Mucosa of rectum (tissue), 2 donors: ENCODE results near the gene MAPKBP1.
"Not testable (repeated sequence)": the region's sequence is repeated elsewhere in the genome, so short reads cannot be mapped to it uniquely, and the experiment has no call there.

Experiments
- H3K27ac ChIP-seq, 2 donors: one replicate each; pipeline ENCODE4 v1.7.0; 2013; ENCODE audit warnings: inconsistent platforms in 2 of 2, low read depth in 2 of 2, low read length in 2 of 2
- H3K27me3 ChIP-seq, 2 donors: one replicate each; pipeline ENCODE4 v1.7.0; 2013; ENCODE audit warnings: low read length in 2 of 2; ENCODE audit not compliant: control insufficient read depth in 2 of 2, insufficient read depth in 2 of 2
- H3K36me3 ChIP-seq, 2 donors: one replicate each; pipeline ENCODE4 v1.7.0; 2013; ENCODE audit warnings: low read length in 2 of 2; ENCODE audit not compliant: control insufficient read depth in 2 of 2, insufficient read depth in 2 of 2
- H3K4me1 ChIP-seq, 2 donors: one replicate each; pipeline ENCODE4 v1.7.0; 2013; ENCODE audit warnings: low read length in 2 of 2, mild to moderate bottlenecking in 1 of 2; ENCODE audit not compliant: control insufficient read depth in 2 of 2, insufficient read depth in 2 of 2
- H3K4me3 ChIP-seq, 2 donors: one replicate each; pipeline ENCODE4 v1.7.0; 2013; ENCODE audit warnings: low read length in 2 of 2
- H3K9ac ChIP-seq, 2 donors: one replicate each; pipeline ENCODE4 v1.7.0; 2013; ENCODE audit warnings: low read length in 2 of 2, low read depth in 1 of 2, mild to moderate bottlenecking in 1 of 2
- H3K9me3 ChIP-seq, 2 donors: one replicate each; pipeline ENCODE4 v1.7.0; 2013; ENCODE audit warnings: low read length in 2 of 2; ENCODE audit not compliant: control insufficient read depth in 2 of 2
- donor health status: healthy.
- donor health status: Normal muscosa, but diverticular disease.

The MAPKBP1 gene

GRCh38 chr15:41774062-41774881, at the start of gene MAPKBP1:
MAPKBP1 (plus strand) TSS chr15:41774484; CDS start chr15:41775276, 792 bp downstream.
- Histone ChIP-seq H3K27ac (peak within 1 kb of the TSS; percentile 86 to 92), H3K4me3 (peak within 1 kb of the TSS; percentile 85 to 87), H3K36me3 (no peaks in the 10 kb centered on the region), H3K9me3 (no peaks in the 10 kb centered on the region), H3K27me3 (no peaks in the 10 kb centered on the region), H3K9ac (peak within 1 kb of the TSS; percentile 79 to 92), H3K4me1 (peaks cover 17 to 19% of the 10 kb centered on the region in 2 donors)

DNA sequence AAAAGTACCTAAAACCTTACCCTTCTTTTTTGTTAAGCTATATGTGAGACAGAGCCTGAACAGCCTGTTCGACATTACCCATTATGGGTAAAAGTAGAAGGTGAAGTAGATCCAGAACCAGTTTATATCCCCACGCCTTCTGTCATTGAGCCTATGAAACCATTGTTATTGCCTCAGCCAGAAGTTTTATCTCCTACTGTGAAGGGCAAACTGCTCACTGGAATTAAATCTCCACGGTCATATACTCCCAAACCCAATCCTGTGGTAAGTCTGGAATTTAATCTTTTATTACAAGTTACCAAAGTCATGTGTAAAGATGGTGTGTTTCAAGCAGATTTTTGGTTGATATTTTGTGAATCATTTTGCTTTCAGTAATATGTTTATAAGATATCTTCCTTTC, 47.1 kb upstream of the MAPKBP1 start:
- H3K4me1 ChIP-seq = no peaks in the 10 kb centered on the region

GRCh38 chr15:41728061-41728460, 46.2 kb upstream of the MAPKBP1 start:
- H3K36me3 ChIP-seq = peaks cover 7 to 13% of the 10 kb centered on the region in 2 donors
- H3K9me3 ChIP-seq, H3K9ac ChIP-seq: not testable (repeated sequence)

More for the DNA sequence above, 47.1 kb upstream of the MAPKBP1 start:
- Histone ChIP-seq H3K27ac (no peak overlapping the region), H3K9ac (no peak overlapping the region), H3K36me3 (peaks cover 6 to 10% of the 10 kb centered on the region in 2 donors), H3K4me3 (no peak overlapping the region), H3K9me3 (no peaks in the 10 kb centered on the region), H3K27me3 (no peaks in the 10 kb centered on the region)

DNA sequence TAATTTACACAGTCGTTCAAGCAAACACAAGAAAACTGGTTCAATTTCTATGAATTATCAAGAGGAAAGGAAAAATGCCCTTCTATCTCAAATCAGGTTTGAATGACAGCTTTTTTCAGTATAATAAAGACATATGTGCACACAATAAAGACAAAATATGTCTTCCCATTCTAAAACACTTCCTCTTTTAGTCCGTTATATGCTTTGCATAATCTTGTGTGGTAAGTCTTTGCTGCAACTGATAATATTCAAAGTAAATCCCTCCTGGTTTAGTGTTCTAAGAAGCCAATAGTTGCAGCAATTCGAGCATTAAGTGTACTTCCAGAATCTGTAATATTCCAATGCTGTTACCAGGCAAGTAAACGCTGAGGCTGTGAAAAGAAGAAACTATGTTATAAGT, 43.7 kb upstream of the MAPKBP1 start:
- H3K27ac ChIP-seq = no peak overlapping the region
- peaks cover 21 to 25% of the 10 kb centered on the region in 2 donors for H3K36me3 ChIP-seq
- no peaks in the 10 kb centered on the region for H3K4me1 ChIP-seq
- no peak overlapping the region for H3K4me3 ChIP-seq
- no peaks in the 10 kb centered on the region for H3K9me3 ChIP-seq
- no peak overlapping the region for H3K9ac ChIP-seq
- no peaks in the 10 kb centered on the region for H3K27me3 ChIP-seq

More at GRCh38 chr15:41728061-41728460, 46.2 kb upstream of the MAPKBP1 start:
- H3K4me3 ChIP-seq, H3K27me3 ChIP-seq, H3K4me1 ChIP-seq, H3K27ac ChIP-seq: not testable (repeated sequence)

- Histone ChIP-seq H3K36me3 (peaks cover 31 to 34% of the 10 kb centered on the region in 2 donors), H3K4me1 (no peaks in the 10 kb centered on the region), H3K9me3 (no peaks in the 10 kb centered on the region), H3K27ac (no peak overlapping the region), H3K4me3 (no peak overlapping the region), H3K27me3 (no peaks in the 10 kb centered on the region), H3K9ac (no peak overlapping the region)
These were observed 41.8 kb upstream of the MAPKBP1 start for GRCh38 chr15:41732483-41732882.

- no peak overlapping the region for H3K9ac ChIP-seq
- no peak overlapping the region for H3K4me3 ChIP-seq
- no peaks in the 10 kb centered on the region for H3K9me3 ChIP-seq
- no peak overlapping the region for H3K27ac ChIP-seq
- no peaks in the 10 kb centered on the region for H3K27me3 ChIP-seq
- H3K4me1 ChIP-seq = no peaks in the 10 kb centered on the region
- peaks cover 27 to 32% of the 10 kb centered on the region in 2 donors for H3K36me3 ChIP-seq
These were observed 40.2 kb upstream of the MAPKBP1 start for GRCh38 chr15:41734079-41734478.

- no peak overlapping the region for H3K27ac ChIP-seq
- H3K36me3 ChIP-seq = peaks cover 25 to 30% of the 10 kb centered on the region in 2 donors
- no peaks in the 10 kb centered on the region for H3K27me3 ChIP-seq
- H3K4me1 ChIP-seq = no peaks in the 10 kb centered on the region
- H3K9me3 ChIP-seq = no peaks in the 10 kb centered on the region
- H3K9ac ChIP-seq = no peak overlapping the region
- no peak overlapping the region for H3K4me3 ChIP-seq
These were observed 39.2 kb upstream of the MAPKBP1 start for GRCh38 chr15:41735046-41735445.

GRCh38 chr15:41735492-41735891, 38.8 kb upstream of the MAPKBP1 start:
- H3K36me3 ChIP-seq = peaks cover 26 to 29% of the 10 kb centered on the region in 2 donors
- H3K27ac ChIP-seq, H3K4me1 ChIP-seq, H3K9ac ChIP-seq, H3K9me3 ChIP-seq, H3K27me3 ChIP-seq, H3K4me3 ChIP-seq: not testable (repeated sequence)

GRCh38 chr15:41746802-41747201, 27.5 kb upstream of the MAPKBP1 start:
- Histone ChIP-seq H3K9ac (no peak overlapping the region), H3K27ac (no peak overlapping the region), H3K27me3 (no peaks in the 10 kb centered on the region), H3K4me3 (no peak overlapping the region), H3K9me3 (no peaks in the 10 kb centered on the region), H3K4me1 (no peaks in the 10 kb centered on the region), H3K36me3 (peaks cover 23 to 28% of the 10 kb centered on the region in 2 donors)

- Histone ChIP-seq H3K9me3 (no peaks in the 10 kb centered on the region), H3K4me3 (no peak overlapping the region), H3K27me3 (no peaks in the 10 kb centered on the region), H3K9ac (no peak overlapping the region), H3K36me3 (peaks cover 5 to 13% of the 10 kb centered on the region in 2 donors), H3K27ac (no peak overlapping the region), H3K4me1 (no peaks in the 10 kb centered on the region)
These were observed 18.1 kb upstream of the MAPKBP1 start for GRCh38 chr15:41756198-41756597.
